DND-41 (cell line): ENCODE results near the gene PIK3C2B.

ENCODE experiments used
- EZH2 ChIP-seq: IDR thresholded peaks from 3 replicates; pipeline ENCODE4 v1.6.1; 2012; ENCODE audit warnings: borderline replicate concordance, low read depth, mild to moderate bottlenecking, moderate library complexity, low read length, inconsistent platforms; ENCODE audit not compliant: severe bottlenecking
- TF ChIP-seq, protein P1 (sequence below): IDR thresholded peaks from 2 replicates; pipeline ENCODE4 v1.5.1; 2012; ENCODE audit warnings: borderline replicate concordance, low read length, moderate library complexity, mild to moderate bottlenecking; ENCODE audit not compliant: poor library complexity, severe bottlenecking; ENCODE audit errors: extremely low read depth

DNA sequence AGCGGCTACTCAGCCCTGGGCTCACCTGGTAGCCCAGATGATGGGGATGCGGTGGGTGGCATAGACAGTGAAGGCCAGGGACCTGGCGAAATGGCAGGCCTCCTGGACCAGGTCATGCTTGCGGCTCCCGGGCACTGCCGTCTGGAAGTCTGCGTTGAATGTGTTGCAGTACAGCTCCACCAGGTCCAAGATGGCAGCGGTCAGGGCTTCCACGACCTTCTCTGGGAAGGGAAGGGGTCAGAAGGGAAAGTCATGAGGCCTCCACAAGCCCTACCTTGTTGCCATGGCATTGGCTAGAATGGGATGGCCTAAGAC, 38.8 kb downstream of the PIK3C2B start:
- TF ChIP-seq, protein P1, sequence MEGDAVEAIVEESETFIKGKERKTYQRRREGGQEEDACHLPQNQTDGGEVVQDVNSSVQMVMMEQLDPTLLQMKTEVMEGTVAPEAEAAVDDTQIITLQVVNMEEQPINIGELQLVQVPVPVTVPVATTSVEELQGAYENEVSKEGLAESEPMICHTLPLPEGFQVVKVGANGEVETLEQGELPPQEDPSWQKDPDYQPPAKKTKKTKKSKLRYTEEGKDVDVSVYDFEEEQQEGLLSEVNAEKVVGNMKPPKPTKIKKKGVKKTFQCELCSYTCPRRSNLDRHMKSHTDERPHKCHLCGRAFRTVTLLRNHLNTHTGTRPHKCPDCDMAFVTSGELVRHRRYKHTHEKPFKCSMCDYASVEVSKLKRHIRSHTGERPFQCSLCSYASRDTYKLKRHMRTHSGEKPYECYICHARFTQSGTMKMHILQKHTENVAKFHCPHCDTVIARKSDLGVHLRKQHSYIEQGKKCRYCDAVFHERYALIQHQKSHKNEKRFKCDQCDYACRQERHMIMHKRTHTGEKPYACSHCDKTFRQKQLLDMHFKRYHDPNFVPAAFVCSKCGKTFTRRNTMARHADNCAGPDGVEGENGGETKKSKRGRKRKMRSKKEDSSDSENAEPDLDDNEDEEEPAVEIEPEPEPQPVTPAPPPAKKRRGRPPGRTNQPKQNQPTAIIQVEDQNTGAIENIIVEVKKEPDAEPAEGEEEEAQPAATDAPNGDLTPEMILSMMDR, result no peak
- no peak for TF ChIP-seq EZH2
